GM19025 (cell line): ENCODE measurements around the gene CNMD.
"Not testable (repeated sequence)": the region's sequence is repeated elsewhere in the genome, so short reads cannot be mapped to it uniquely, and the experiment has no call there.

ENCODE experiments used
- ATAC-seq: cut with Tn5 transposase; IDR thresholded peaks from one replicate; pipeline ENCODE4 v1.9.1; 2021; ENCODE audit warnings: mild to moderate bottlenecking, low read depth, moderate library complexity; ENCODE audit not compliant: unreplicated experiment

The CNMD gene

DNA sequence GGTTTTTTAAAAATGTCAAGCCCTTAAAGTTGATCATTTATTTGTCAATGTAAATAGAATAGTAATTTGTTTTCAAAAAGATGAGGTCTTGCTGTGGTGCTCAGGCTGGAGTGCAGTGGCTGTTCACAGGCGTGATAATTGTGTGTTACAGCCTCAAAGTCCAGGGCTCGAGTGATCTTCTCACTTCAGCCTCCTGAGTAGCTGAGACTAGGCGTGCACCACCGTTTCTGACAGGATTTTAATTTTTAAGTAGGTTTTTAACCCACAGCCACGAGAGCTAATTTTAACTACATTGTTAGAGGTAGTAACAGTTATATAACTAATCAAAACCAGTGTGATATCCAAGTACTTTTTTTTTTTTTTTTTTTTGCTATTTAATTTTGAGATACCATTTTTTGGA is 43.1 kb downstream of the CNMD start:
- ATAC-seq: no peak

DNA sequence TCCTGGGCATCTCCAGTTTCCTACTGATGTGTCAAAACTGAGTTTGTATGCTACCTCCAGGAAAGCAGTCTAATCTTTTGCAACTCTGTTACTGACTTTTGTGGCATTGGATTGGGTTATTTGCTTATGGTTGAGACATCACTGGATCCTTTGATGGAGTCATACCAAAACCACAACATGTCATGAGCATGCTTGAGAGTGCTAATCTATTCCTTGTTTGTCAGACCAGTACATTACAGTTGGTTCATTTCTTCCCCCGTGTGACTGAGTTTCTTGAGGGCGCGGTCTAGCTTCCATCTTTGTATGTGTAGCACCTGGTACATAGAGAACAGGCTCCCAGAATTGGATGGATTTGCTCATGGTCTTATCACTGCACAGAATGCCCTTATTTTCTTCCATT is 43.8 kb downstream of the CNMD start:
- ATAC-seq: no peak

DNA sequence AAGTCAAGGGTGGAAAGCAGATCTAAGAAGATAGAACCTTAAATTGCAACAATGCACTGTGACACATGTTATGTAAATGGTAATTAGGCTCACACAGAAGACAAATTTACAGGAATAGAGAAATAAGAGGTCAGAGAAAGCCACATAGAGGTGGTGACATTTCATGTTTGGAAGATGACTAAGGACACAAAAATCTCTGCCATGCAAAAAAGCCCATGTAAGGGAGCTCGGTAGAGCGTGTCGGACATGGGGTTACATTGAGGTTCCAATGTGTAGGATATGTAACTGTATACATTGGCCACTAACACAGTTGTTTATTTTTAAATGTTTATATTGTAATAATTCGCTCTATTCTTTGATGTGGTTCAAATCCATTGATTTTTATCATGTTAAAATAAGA is 53.2 kb downstream of the CNMD start:
- no peak for ATAC-seq

DNA sequence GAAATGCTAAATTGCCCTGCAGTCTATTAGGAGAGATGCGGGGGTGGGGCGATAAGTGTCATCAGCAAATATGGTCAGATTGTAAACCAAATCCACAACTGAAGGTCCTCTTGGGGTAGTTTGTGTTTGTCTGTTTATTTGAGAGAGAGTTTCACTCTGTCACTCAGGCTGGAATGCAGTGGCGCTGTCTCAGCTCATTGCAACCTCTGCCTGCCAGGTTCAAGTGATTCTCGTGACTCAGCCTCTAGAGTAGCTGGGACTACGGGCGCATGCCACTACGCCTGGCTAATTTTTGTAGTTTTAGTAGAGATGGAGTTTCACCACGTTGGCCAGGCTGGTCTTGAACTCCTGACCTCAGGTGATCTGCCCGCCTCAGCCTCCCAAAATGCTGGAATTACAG is 53.8 kb downstream of the CNMD start:
- ATAC-seq: not testable (repeated sequence)

DNA sequence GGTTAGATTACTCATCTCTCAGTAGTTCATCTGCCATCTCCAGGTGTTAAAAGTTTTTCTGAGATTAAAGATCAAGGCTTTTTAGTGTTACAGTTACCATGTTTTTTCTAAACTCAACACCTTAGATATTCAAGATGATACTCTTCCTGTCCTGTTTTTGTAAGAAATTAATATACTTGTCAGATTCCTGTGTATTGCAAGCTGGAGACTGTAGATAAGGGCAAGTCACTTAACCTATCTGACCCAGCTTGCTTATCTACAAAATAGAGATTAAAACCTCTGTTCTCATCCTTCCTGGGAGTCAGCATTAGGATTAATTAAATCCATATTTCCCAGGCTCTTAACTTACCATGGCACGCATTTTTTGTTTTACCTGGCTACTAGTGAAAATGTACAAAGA is 61.8 kb downstream of the CNMD start:
- ATAC-seq: no peak

DNA sequence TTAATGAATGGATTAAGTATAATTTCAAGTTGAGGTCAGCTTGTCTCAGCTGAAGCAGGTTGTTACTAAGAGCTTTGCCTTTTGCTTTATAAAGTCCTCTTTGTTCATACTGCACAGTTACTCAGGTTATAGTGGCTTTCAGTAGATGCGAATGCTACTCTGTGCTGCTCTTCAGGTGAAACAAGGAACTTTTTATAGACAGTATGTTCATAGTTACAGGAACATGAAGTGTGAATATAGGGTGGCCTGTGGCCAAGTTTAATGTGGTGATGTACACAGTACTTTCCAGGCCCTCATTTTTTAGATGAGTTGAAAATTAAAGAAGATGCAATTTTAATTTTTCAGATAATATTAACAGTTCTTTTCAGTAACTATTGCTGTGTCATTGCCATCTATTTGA is 66.2 kb downstream of the CNMD start:
- ATAC-seq: no peak

DNA sequence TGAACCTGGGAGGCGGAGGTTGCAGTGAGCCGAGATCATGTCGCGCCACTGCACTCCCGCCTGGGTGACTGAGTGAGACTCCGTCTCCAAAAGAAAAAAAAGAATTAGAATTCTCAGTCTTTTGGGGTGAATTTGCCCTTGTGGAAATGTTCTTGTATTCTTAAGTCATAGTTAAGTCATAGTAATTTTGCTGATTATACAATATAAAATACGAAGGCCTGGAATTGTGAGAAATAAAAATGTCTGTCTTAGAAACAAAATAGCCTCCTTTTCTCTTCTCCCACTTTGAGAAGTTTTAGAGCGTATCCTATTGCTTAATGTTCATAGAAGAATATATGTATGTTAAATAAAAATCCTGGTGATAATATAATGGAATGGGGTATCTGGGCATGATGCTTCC is 68.9 kb downstream of the CNMD start:
- ATAC-seq: no peak

DNA sequence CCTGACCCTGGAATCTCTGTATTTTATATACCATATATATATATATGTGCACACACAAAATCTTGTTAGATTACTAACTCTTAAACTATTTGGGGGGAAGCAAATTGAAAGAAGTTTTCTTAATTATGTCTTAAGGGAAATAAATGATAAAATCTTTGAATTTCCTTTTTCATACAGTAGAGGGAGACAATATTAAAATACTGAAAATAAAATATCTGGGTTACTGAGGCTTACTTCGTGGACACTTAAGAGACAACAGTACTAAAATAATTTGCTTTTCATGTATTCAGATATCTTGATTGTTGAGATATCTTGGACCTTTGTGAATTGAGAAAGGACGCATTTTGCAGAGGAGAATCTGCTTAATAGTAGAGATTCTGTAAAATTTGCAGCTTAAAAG is 69.9 kb downstream of the CNMD start:
- ATAC-seq: no peak

DNA sequence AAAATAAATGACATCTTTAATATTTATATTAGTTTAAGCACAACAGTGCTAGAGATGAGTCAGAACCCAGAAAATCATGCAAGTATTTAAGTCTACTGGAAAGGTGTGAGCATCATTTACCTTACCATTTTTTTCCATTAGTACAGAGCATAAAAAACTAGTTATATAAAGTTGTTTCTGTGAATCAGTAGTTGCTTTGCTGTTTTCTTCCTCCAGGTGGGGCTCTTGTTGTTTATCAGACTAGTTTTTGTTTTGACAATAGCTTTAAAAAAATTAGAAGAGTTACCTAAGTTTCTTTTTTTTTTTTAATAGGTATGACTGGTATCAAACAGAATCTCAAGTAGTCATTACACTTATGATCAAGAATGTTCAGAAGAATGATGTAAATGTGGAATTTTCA is 74.3 kb downstream of the CNMD start:
- no peak for ATAC-seq

DNA sequence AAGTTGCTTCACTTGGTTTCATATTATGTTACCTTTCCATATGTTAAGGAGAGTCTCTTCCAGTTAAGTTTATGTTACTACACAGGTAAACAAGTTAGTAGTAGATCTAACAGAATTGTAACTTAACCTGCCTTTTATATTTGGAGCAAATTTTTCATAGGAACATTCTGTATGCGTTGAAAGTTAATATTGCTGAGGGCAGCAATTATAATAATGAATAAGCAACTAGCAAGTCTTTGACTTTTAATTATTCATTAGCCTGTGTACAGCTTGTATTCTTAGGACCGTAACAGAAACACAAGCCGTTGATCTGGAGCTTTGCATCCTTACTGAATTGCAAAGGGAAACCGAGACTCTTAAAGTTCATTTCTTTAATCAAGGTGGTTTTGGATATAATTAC is 75.3 kb downstream of the CNMD start:
- ATAC-seq: no peak

DNA sequence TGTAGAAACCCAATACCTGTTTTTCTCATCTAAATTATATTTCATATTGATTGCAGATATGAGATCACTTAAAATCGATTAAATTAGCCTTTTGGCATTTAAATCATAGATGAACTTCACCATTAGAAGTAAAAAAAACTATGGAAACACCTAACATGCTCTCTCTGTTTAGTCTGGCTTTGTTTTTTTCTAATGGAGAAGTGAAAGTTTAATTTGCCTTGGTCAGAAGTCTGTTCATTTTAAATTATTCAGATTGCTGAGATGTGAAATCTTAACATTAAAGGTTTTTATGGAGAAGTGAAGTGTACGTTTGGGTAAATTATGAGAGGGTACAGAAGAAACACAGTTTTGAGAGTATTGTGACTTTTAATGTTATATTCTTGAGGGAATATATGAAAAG is 80.3 kb downstream of the CNMD start:
- ATAC-seq: no peak
